ENCODE results near the gene TMC3. TPM values are rescaled to one million over a fixed set of nuclear protein-coding genes. Genes with fewer than 3 reads are reported as not detected.
A peak's percentile ranks its signal among the peaks of the same experiment; 100 is the strongest.

TMC3 gene
- total and polyA plus RNA-seq, 9 of the 15 experiments (the other 6 are each of a cell fraction or from before 2014, with no cell fraction given): 0.01 to 0.14 TPM; not detected in 7

GRCh38 chr15:81338170-81339007, 35.6 kb downstream of the TMC3 start:
- Histone ChIP-seq H3K9me1 (ENCODE audit: control insufficient read depth, insufficient read depth, low read length) (no peaks in the 10 kb centered on the region), H3K4me1 (replicated peaks in 1 of 2; ENCODE audit: control insufficient read depth in 2 of 2, insufficient read depth in 2 of 2, low read length in 2 of 2) (no peaks in the 10 kb centered on the region), H3K79me2 (ENCODE audit: control insufficient read depth, insufficient read depth, low read length) (no peaks in the 10 kb centered on the region), H3K4me3 (no peak overlapping the region), H4K20me1 (replicated peaks; ENCODE audit: control insufficient read depth, insufficient read depth, low read length) (no peaks in the 10 kb centered on the region), H3K36me3 (ENCODE audit: control insufficient read depth, insufficient read depth, low read length) (no peaks in the 10 kb centered on the region), H3K27me3 (ENCODE audit: control insufficient read depth in 2 of 2, insufficient read depth in 2 of 2, low read length in 2 of 2) (peaks cover 0 to 23% of the 10 kb centered on the region in 2 experiments; a peak in 3 of 5 replicates), H3K4me2 (ENCODE audit: insufficient read depth, low read length) (no peak overlapping the region), H2AFZ (ENCODE audit: low read depth, low read length) (no peak overlapping the region), H3K27ac (ENCODE audit: extremely low read depth, low read depth, low read length) (no peak overlapping the region), H3K9ac (ENCODE audit: insufficient read depth in 1 of 2, low read depth in 2 of 2, low read length in 2 of 2) (no peak overlapping the region), H3K9me3 (replicated peaks; ENCODE audit: control insufficient read depth, insufficient read depth, low read depth, low read length) (no peaks in the 10 kb centered on the region)
- in situ Hi-C loops (cut with MboI) (no loop called here), intact Hi-C loops (cut with micrococcal nuclease) (no loop called here)
- ChIA-PET CTCF (ENCODE audit: low intra/inter-chr PET ratio) (no interaction called here), POLR2A (interaction anchor here (1.0 to 1.2 kb wide), 2 partner anchors 12 kb away, joined by 3 to 5 read pairs; no protein-coding TSS in a partner anchor)
- peak; percentile 54 for TF ChIP-seq MEIS2 (IDR thresholded peaks at IDR 0.05; ENCODE audit: partially characterized antibody)
- TF ChIP-seq TEAD4 (IDR thresholded peaks at IDR 0.05; ENCODE audit: low read length): no peak
- no peak for TF ChIP-seq TEAD4 (CRISPR knock-in tag; IDR thresholded peaks at IDR 0.05; ENCODE audit: borderline replicate concordance)
- TF ChIP-seq, protein P1, sequence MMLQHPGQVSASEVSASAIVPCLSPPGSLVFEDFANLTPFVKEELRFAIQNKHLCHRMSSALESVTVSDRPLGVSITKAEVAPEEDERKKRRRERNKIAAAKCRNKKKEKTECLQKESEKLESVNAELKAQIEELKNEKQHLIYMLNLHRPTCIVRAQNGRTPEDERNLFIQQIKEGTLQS (IDR thresholded peaks at IDR 0.05): peak; percentile 46; the same call in 1 of the 2 replicates
- TF ChIP-seq, protein P1 (CRISPR knock-in tag; conservative IDR thresholded peaks at IDR 0.05): no peak
- TF ChIP-seq, protein P2, sequence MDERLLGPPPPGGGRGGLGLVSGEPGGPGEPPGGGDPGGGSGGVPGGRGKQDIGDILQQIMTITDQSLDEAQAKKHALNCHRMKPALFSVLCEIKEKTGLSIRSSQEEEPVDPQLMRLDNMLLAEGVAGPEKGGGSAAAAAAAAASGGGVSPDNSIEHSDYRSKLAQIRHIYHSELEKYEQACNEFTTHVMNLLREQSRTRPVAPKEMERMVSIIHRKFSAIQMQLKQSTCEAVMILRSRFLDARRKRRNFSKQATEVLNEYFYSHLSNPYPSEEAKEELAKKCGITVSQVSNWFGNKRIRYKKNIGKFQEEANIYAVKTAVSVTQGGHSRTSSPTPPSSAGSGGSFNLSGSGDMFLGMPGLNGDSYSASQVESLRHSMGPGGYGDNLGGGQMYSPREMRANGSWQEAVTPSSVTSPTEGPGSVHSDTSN (CRISPR knock-in tag; IDR thresholded peaks at IDR 0.05; ENCODE audit: low read depth): no peak
- TF ChIP-seq, protein P2 (tag; conservative IDR thresholded peaks at IDR 0.05; ENCODE audit: low read depth): peak; percentile 54
- FAIRE-seq (no peak), ATAC-seq (no peak), DNase-seq (ENCODE audit: extremely low read depth in 1 of 4, low spot score in 3 of 4) (no peak)
- BruUV-seq (replicated peaks): no TSS peak
- 7% methylated on average over 8 of the region's 8 CpGs for WGBS (ENCODE audit: insufficient coverage, low coverage, missing lambda C conversion rate)
